CD4-positive, alpha-beta T cell treated with Interleukin-17A for 4 hours (primary cell): Measurements from ENCODE around the gene GSAP.

Experiments used
- DNase-seq: peaks from one replicate; pipeline ENCODE4 v3.0.0-alpha.2; 2020; ENCODE audit warnings: mixed read lengths

GSAP gene

DNA sequence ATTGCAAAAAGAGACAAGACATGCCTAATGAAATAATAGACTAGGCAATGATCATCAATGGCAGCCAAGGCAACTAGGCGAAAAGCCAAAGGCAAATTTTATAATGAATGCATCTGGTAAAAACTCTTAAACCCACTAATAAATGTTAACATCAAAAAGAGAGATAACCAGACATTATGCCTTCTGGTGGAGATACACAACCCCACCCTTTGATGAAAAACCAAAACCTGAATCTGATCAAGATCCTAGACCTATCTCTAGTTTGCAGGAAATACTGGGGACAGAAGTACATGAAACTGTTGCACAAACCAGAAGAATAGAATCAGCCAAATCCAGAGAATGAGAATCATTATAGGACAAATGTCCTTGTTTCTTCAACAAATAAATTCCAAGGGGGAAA lies 22.0 kb upstream of the GSAP start:
- no peak for DNase-seq

DNA sequence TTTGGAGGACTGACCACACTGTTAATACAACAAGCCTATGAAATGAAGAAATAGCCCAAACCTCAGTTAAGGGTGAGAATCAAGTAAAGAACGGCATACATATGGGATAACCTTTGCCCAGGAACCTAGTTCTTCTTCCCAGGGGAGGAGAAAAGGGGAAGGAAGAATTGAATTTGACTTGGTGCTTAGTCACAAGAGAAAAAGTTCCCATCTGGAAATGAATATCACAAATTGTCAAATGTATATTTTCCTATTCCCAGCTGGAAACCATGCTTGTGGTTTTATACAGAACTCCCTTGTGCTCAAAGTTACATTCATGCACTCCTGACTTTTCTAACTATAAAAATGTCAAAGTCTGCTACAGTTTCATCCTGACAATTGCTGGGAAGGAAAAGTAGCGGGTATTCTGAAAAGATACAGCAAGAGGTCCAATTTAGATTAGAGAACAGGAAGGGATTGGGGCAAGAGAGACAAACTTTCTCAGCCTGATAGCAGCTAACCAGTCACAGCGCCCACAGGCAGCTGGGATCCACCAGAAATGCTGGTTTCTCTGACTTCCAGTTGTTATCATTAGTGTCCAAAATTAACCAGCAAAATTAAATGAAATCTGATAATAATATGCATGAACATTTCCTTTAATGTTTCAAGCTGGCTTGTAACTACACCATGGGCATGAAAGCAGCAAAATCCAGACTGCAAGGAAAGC lies 18.6 kb upstream of the GSAP start:
- DNase-seq = no peak

DNA sequence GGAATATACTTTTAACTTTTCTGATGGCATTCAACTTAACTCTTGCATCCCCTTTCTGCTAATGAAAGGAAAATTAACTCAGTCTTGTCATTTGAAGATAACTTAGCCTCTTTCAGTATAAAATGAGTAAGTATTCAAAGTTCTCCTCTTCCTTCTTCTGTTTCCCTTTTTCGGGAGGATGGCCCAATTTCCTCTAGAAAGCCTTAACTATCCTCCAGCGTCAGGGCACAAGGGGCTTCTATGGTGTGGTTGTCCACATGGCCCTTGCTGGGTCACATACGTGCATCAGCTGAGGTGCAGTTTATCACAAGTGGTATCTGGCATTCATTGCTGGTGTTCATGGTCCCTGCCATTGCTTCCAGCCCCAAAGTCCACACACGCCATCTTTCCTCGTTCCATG lies 17.8 kb upstream of the GSAP start:
- no peak for DNase-seq

DNA sequence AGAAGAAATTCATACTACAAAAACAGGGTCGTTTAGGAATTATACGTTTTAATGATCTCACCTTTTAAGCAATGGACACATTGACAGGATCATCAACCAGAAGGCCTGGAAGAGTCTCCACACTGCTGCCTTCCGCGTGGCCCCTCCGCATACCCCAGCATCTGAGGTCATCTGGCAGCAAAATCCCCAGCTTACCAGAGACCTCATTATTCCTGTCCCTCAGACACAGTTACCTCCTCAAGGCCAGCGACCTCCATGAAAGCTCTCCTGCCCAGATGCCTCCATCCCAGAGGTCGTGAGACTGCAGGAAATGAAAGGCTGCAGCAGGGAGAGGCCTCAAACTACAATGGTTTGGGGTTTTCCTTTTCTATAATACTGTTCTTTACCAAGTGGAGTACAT lies 14.8 kb upstream of the GSAP start:
- no peak for DNase-seq

DNA sequence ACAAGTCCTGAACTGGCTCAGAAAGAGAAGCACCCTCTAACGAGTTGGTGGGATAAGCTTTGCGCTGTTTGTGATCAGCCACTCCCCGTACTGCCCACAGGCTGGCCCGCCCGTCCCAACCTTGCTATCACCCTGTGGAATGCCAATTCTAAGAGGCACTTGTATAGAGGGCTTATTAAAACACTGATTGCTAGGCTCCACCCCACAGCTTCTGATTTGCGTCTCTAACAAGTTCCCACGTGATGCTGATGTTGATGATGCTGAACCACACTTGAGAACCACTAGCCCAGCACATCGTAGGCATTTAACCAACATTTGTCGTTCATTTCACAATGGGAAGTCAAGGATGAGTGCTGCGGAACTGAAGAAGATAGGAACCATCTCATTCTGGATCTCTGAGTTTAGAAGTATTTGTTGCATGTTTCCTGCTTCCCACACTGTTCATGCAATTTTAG lies 12.7 kb upstream of the GSAP start:
- no peak for DNase-seq

DNA sequence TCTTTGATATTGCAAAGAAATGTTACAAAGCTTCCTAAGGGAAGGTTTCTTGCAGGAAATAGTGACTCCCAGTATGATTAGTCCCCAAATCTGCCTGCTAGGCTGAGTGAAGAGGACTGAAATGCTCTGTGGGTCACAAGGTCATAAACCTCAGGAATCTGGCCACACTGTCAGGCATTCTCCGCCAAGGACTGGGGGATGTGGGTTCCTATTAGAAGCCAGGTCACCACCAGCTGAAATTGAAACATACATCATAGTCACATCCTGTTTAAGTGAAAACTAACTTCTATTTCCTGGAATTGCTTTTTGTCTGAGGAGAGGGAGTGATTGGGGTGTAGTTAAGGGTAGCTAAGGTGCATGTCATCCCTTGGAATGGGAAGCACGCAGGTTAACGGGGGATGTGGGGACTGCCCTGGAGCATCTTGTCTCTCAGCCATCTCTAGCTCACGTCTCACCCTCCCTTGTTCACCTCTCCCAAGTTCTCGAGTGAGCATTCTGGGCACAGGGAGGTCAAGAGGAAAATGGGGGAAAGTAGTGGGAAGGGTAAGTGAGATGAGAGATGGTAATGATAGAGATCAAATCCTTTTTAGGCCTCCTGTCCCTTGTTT lies 12.0 kb upstream of the GSAP start:
- peak; percentile 13 for DNase-seq

DNA sequence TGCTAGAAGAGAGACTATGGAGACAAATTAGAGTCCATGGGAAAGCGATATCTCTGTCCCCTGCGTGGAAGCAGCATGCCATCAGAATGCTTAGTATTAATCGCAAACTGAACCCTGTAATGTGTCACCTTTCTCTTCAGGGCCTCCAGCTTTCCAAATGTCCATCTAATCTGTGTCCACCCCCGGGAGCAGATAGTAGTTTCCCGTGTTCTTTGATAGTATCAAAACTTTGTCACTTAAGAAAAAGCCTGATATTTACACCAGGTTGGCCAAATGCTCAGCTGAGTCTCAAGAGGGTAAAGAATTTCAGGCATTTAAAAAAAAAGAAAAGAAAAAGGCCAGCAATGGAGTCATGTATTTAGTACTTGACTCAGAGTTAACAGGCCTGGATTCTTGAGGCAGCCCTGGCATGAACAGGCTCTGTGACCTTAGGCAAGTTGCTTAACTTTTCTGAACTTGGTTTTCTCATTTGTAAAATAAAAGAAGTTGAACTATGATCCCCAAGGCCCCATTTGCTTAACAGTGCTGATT lies 10.4 kb upstream of the GSAP start:
- no peak for DNase-seq

DNA sequence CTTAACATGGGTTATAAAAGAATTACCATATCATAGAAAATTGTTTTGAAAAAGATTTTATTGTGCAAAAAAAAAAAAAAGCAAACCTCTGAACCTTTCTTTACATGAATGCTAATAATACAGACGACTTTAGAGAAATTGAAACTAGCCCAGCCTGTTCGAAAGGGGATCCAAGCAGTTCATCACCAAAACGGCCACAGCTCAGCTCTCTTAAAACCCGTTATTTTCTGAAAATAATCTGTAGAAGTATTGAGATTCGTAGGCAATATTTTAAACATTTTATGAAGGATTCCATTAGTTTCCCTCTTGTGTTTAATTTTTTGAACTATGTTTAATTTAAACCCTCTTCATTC lies 9.9 kb upstream of the GSAP start:
- DNase-seq = no peak

DNA sequence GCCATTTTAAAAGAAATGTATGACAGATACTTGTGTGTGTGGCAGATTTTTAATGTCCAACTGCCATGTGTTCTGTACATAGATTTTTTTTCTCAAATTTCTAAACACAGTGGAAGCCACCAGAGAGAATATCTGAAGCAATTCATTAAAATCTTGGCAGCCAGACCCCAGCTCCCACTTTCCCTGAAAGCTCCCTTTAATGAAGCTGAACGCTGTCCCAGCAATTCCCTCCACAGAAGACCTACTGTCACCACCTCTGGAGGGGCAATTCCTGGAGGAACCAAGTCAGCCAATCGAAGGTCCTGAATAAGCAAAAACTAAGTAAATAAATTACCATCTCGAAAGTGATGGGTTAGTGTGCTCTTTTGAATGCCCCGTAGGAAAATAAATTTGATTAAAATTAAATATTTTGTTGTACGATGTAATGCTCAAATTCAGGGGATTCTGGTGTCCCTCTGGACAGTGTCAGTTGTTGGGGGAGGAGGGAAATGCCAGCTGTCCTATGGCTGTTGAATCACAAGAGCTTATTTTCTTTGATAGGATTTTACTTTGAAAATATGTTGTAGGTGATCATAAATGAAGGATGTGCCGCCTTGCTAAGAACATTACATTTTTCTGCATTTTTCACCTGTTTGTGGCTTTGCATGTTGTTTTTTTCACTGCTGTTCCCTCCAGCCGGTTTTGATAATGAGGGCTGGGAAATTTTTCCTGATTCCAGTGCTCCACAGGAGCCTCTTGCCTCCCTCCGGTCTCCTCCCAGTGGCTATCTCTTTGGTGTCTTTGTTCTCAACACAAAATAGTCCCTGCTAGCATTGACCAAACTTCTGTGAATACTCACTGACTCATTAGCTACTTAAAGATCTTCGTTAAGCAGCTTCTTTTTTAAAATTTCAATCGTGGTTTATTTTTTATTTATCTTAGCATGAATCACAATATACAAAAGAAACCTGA lies 9.2 kb upstream of the GSAP start:
- DNase-seq = no peak

DNA sequence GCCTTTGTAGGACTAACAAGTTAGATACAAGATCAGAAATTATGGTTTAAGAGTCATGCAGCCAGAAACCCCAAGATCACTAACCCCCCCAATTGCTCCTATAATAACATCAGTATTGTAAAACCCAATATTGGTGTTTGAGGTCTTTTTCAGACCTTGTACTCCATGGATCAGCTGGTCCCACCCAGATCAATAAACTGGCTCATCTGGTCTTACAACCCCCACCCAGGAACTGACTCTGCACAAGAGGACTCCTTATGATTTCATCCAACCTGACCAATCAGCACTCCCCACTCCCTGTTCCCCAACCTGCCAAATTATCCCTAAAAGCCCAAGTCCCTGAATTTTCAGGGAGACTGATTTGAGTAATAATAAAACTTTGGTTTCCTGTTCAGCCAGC lies 6.4 kb upstream of the GSAP start:
- DNase-seq = no peak

DNA sequence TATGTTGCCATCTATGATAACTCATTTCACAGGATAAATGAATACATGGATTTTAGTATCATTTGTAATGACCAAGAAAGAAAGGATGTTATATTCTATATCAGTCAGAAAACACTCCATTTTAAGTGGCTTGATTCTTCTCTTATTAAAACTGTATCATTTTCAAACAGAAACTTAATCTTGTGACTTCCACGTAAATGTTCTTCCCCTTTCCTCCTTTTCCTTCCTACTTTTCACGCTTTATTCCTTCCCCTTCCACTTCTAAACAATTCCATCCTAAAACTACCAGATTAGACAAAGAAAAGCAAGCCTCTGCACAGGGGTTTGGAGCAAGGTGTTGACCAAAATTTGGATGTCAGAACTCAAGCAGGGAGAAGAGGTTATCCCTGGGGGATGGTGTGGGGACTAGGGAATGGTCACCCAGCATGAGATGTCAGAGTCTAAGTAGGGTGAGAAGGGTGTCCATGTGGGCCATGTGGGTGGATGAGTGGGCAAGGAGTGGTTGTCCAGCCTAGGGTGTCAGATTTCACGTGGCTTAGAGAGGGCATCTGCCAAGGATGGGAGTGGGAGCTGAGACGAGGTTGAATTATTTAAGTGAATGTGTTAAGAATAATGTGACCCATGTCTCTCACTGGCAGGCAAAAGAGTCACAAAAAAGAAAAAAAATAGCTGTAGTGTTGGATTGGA lies 5.0 kb upstream of the GSAP start:
- DNase-seq = no peak

DNA sequence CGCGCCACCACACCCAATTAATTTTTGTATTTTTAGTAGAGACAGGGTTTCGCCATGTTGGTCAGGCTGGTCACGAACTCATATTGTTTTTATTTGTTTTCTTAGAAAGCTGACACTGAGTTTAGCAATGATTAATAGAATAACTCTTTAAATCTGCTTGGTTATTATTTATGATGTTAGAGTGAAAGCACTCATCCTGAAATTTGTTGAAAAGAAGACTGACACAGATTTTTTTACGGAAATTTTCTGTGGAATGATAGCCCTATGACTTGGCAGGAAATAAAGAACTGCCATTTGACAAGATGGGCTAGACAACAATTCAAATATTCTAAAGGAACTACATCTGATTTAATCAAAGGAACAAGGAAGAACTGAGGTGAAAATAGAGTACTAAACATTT lies 4.3 kb upstream of the GSAP start:
- DNase-seq = no peak

DNA sequence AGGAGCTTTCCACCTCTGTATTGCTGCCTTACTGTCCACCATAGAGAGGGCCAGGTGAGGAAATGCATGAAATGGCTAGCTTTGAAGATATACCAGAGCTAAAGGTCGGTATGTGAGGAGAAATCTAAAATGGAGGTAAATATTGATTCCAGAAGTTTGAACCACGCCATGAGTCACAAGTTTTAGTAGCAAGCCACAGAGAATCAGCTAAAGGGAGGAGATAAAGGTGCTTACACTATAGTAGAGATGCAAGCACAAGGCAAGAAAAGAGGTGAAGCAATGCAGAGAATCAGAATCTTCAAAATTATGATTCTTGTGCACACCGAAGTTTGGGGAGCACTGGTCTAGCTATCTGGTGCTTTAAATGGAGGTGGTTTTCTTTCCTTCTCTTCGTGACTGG lies 3.0 kb upstream of the GSAP start:
- DNase-seq = no peak

DNA sequence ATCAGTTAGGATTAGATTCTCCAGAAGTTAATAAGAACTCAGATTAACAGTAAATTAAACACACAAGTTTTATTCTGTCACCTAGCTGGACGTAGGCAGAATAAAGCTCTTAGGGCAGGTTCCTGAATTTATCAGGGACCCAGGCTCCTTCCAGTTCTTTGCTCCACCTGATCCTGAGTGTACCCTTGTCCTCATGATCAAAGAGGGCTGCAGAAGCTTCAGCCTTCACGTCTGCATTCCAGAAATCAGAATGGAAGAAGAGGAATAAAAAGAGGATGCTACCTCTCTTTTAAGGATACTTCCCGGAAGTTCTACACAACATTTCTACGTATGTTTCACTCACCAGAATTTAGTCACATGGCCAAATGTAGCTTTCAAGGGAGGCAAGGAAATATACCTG lies 1.7 kb upstream of the GSAP start:
- DNase-seq = no peak

DNA sequence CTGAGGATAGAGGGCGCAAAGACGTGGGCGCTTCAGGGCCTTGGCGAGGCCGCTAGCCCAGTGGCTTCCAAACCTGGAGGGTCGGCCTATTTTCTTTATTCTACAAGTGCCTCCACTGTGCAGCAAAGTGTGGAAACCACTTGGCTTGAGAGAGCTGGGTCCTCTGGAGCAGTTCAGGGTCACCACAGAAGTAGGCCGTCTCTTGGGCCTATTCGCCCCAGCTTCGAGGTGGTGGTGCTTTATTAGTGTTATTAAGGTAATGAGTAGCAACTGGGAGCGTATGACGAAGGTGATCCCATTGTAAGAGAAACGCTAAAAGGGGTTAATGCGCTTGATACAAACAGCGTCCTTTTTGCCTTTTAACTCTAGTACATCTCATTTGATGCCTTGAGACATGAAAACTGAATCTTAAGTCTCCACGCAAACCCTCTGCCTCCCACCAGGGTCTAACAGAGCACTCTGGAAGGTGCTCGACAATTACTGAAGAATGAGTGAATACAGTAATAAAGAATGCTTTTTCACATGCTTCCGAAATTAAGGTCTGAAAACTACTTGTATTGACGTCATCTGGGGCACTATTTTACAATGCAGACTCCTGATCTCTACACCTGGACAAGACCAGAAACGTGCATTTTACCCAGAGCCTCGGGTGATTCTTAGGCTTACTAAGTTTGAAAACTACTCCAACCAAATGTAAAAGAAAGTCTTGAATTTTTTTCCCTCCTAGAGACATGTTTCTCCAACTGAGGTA lies 647 bp upstream of the GSAP start:
- no peak for DNase-seq

DNA sequence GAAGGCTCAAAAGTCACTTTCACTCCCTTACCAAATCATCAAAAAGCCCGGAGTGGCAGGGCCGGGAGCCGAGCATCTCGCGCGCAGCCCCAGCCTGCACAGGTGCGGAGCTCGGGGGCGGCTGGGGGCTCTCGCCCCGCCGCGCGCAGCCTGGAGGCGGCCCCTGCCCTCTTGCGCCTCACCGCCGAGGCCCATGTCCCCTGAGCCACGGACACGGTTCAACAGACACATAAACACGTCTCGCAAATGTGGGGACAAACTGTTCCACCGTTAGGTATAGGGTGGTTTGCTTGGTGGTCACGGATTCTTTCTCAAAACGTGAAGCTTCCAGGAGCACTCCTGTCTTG lies 700 bp downstream of the GSAP start:
- DNase-seq = peak; percentile 38

DNA sequence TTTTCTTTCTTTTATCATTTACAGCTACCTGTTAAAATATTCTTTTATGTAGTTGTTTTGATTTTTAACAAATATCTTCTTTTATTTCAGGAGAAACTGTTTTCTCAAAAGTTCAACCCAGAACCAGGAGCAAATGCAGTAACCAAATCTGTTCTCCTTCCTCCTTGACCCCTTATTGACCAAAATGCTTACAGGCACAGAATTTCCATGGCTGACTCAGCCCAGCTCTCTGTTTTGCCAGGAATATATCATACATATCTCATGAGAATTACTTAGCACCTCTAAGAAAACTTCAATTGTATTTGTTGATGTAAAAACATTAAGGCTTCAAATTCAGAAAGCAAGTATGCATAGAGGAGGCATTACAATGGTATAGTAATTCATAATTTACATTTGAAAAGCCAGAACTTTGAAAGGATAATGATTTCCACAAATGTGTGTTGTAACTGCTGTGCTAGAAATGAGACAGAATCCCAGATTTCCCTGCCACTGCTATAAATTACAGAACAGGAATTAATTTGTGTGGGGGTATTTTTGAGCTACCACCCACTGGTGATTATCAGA lies 2.2 kb downstream of the GSAP start:
- DNase-seq = no peak

DNA sequence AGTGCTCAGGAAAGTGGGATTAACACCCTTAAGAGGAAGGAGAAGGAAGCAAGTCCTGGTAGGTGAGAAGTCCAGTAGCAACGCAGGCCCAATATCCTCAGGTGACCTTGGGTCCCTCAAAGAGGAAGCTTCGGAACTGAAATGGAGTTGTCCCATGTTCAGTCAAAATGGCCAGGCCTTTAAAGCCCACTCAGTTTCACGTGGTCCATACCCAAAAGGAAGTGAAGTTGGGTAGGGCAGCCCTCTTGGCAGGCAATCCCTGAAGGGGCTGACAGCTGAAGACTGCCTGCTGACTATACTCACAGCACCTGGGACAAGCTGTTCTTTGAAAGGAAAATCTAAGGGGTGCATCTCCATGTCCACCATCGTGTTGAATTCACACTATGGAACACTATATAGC lies 3.0 kb downstream of the GSAP start:
- no peak for DNase-seq

DNA sequence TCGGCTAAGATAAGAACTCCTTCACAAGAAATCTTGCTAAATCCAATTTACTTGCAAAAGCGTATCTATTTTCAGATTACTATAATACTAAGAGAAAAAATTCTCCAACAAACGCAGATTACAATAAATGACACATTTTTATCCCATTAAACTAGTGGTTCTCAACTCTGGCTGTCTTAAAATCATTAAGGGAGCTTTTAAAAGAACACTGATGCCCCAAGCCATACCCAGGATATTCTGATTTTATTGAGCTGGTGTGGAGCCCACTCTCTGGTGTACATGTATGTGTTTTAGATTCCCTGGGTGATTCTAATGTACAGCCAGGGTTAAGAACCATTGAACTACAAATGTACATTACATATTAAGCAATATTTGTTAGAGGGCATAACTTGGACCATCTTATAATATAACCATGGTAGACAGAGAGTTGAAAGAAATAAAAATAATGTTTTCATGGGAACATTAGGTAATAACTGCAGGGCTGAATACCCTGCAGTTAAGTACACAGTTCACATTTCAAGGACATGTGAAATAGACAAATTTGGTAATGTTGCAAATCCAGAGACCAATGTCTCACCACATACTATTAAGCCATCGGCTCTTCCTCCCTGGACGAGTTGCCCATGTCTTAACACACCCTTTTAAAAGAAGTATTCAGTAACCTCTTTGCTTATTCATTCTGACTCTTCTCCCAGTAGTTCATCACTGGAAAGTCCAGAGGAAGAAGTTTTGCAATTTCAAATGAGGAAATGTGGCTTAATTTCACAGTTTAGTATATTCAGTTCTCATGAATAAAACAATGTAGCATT lies 6.2 kb downstream of the GSAP start:
- no peak for DNase-seq

DNA sequence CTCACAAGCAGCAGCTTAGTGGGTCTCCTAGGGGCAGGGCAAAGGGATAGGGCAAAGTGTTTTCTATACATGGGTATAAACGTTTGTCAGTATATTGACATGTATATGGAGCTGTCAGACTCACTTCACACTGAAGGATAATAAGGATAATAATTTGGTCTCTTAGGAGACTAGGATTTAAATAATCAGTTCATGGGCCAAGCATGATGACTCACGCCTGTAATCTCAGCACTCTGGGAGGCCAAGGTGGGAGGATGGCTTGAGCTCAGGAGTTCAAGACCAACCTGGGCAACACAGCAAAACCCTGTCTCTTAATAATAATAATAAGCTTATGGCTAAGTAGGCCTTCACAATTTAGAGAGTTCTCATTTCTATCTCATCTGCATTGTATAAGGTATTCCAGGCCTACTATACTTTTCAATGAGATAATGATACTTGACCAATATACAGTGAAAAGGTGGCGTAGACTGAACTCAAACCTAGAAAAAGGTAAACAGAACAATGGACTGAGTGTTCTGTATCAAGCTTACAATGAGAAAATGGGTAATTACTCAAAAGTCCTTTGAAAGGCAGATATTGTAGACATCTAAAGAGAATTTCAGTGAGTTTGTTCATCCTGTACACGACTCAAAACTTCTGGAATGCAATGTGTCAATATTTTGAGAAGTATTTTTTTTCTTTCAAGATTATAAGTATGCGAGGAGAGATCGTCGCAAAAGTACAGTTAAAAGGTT lies 7.0 kb downstream of the GSAP start:
- no peak for DNase-seq
